HG02678 (cell line): ENCODE measurements around the gene CCNB2.
"Not testable (repeated sequence)": the region's sequence is repeated elsewhere in the genome, so short reads cannot be mapped to it uniquely, and the experiment has no call there.

Experiments
- ATAC-seq: cut with Tn5 transposase; IDR thresholded peaks from one replicate; pipeline ENCODE4 v1.9.1; 2021; ENCODE audit warnings: mild to moderate bottlenecking, moderate library complexity; ENCODE audit not compliant: unreplicated experiment

Gene CCNB2

DNA sequence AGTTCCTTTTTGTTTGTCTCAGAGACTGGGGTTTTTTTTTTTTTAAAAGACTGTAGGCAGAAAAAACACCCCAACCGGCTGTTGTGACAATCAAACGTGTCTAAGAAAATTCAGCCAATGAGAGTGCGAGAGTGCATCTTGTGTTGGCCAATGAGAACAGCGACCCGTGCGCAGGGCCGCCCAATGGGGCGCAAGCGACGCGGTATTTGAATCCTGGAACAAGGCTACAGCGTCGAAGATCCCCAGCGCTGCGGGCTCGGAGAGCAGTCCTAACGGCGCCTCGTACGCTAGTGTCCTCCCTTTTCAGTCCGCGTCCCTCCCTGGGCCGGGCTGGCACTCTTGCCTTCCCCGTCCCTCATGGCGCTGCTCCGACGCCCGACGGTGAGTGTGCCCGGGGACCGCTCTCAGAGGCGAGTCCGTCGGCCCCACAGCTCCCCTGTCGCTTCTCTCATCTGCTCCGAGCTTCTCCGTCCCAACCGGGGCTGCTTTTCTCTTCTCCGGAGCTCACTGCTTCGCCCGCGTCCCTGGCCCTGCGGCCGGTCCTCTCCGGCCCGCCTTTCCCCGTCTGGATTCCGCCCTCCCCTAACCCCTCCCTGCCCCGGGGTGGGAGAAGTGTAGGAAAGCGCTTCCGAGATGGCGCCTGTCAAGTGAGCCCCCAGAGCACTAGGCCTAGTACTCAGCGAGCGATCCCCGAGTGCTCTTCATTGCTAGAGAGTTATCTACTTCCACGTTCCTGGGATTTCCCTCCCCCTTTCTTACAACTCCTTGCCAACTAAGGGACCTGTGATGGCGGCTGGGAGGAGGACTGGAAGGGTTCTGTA, at the start of gene CCNB2:
TSS of gene CCNB2 (plus strand) at position 235 of the 821 bp plus-strand sequence. CDS start at position 358, 123 bp downstream.
- peak; percentile 99 for ATAC-seq

GRCh38 chr15:59059076-59059597, 45.8 kb upstream of the CCNB2 start:
- ATAC-seq = no peak

DNA sequence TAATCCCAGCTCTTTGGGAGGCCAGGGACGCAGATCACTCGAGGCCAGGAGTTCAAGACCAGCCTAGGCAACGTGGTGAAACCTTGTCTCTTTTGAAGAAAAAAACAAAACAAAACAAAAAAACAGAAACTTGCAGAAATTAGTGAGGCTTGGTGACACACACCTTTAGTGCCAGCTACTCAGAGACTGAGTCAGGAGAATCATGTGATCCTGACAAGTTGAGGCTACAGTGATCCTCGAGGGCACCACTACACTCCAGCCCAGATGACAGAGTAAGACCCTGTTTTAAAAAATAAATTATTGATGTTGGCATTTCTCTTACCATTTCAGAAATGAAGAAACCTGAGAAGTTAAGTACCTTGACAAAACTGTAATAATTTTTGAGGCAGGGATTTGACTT, 44.6 kb upstream of the CCNB2 start:
- ATAC-seq = no peak

DNA sequence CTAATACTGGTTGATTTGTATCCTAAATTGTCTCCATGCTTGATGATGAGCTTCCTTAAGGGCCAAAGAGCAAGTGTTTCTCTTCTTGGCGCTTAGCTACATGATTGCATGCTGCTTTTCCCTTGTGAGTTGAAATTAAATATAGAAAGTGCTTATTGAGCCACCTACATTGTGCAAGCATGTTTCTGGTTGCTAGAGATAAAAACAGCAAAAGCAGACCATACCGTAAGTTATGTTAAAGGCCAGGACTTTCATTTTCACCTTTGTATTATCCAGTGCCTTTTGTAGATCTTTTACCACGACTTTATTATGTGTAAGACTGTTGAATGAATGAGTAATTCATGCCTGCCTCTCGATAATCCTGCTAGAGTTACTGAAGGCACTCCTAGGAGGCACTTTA, 41.9 kb upstream of the CCNB2 start:
- ATAC-seq = no peak

- ATAC-seq = no peak
These were observed 35.5 kb upstream of the CCNB2 start for GRCh38 chr15:59069430-59069829.

DNA sequence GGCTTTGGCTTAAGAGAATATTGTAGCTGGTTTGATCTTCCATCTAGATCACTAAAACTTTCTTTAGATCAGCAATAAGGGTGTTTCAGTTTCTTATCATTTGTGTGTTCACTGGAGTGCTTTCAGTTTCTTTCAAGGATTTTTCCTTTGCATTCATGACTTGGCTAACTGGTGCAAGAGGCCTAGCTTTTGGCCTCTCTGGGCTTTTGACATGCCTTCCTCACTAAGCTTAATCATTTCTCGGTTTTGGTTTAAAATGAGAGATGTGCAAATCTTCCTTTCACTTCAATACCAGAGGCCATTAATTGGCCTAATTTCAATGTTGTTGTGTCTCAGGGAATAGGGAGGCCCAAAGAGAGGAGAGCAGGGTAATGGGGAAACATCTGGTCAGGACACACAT, 30.3 kb upstream of the CCNB2 start:
- no peak for ATAC-seq

DNA sequence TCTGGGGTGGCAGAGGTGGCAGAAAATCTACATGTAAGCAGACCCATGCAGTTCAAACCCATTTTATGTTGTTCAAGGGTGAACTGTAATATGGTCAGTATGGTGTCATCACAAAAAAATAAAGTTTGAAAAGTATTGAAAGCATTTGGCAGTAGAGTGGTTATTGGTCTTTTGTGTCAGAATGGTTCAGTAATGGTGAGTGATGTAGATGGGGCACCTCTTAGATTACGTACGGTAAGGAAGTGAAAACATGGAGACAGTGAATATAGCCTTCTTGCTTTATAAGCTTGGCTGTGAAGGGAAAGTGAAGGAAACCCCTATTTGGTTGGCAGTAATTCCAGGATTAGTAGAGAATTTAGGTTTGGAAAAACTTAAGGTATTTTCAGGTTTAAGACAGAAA, 17.2 kb upstream of the CCNB2 start:
- ATAC-seq = no peak

DNA sequence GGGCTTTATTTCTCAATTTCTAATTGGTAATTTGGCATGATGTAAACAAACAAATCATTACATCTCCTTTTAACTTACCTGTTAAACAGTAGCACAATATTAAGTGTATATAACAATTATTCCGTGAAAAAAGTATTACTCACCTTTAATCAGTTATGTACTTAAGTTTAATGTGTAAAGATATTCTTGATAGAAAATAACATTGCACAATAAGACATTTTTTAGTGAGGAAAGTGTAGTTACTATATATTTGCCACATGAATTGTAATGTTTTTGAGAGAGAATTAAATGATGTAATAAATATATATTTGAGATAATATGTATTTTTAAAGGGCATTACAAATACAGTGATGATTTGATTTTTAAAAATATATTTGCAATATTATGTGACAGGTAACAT, 10.9 kb upstream of the CCNB2 start:
- no peak for ATAC-seq

GRCh38 chr15:59096429-59096828, 8.5 kb upstream of the CCNB2 start:
- ATAC-seq = no peak

DNA sequence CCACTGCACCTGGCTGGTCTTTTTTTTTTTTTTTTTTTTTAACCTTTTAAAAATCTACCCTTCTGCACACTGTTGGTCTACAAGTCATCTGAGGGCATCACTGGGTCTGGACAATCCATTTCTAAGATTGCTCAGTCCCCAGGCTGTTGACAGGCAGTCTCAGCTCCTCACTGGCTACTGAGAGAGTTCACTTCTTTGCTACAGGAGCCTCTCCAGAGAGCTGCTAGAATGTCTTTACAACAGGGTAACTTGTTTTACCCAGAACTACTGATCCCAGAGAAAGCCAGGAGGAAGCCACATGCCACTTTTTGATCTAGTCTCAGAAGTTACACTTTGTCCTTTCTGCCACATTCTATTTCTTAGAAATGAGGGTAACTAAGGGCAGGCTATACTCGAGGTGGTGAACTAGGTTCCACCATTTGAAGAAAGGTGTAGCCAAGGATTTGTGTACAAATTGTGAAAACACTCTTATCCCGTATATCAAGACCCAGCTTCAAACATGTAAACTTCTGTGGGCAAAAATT, 5.7 kb upstream of the CCNB2 start:
- no peak for ATAC-seq

GRCh38 chr15:59104602-59104911, 389 bp upstream of the CCNB2 start:
- ATAC-seq = no peak

GRCh38 chr15:59105854-59106253, 908 bp downstream of the CCNB2 start:
- no peak for ATAC-seq

DNA sequence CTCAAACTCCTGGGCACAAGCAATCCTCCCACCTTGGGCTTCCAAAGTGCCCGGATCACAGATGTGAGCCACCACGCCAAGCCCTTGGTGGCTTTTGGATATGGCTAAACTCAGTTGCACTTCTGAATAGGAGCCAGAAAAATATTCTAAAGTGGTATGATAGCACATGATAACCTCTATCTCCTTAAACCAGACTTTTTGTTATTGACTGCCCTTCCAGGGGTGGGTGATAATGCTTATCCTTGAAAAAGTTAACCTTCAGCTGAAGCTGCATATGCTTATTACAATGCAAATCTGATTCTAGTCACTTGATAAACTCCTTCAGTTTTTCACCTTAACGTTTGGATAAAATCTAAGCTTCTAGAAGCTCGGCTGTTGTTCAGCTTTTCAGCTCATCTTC, 6.3 kb downstream of the CCNB2 start:
- ATAC-seq = no peak

DNA sequence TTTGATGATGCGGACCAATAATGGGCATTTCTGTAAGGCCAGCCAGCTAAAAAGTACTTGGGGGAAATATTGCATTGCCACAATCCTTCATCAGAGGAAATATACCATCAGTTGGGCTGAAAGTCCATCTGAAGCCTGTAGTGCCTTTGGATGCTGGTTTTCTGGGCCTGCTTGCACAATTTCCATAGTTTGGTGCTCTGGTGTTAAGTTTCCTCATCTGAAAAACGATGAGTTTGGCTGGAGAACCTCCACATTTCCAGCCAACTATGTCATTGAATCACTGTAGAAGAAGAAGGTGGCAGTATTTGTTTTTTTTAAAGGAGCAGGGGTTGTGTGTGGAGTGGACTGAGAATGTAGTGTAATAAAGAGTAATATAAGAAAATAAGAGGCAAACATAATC, 10.1 kb downstream of the CCNB2 start:
- ATAC-seq = no peak

- no peak for ATAC-seq
These were observed 11.2 kb downstream of the CCNB2 start for GRCh38 chr15:59116141-59116540.

DNA sequence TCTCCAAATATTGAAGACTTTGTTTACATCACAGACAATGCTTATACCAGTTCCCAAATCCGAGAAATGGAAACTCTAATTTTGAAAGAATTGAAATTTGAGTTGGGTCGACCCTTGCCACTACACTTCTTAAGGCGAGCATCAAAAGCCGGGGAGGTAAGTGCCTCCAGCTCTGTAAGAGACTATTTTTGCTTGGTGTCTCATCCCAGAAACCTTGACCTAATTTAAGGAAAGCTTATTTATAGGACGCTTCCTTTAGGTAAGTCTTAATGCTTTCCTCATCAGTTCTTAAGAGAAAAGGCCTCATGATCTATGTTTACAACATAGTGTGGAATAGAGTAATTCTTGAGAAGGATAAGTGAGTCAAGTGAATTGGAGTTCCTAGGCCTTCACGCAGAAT, 11.8 kb downstream of the CCNB2 start:
- no peak for ATAC-seq

DNA sequence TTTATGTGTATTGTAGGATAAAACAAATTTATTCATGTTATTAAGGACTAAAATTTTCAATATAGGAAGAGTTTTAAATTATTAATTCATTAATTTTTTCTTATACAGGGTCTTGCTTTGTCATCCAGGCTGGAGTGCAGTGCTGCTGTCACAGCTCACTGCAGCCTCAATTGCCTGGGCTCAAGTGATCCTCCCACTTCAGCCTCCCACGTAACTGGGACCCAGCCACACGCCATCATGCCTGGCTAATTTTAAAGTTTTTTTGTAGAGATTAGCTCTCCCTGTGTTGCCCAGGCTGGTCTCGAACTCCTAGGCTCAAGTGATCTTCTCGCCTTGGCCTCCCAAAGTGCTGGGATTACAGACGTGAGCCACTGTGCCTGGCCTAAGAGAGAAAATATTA, 14.7 kb downstream of the CCNB2 start:
- ATAC-seq = no peak

DNA sequence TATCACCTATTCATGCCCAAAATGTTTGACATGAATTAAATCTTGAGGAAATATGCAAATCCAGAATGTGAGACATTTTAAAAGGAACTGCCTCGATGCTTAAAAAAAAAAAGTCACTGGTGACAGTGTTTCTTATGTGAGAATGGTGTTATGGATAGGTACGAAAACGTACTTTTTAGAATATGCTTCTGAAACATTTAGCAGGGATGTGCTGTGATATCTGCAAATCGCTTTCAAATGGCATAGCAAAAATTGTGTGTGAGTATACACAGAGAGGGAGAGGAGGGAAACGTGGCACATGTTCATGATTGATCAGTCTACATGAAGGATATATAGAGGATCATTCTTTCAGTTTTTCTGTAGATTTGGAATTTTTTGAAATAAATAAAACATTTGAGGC, 16.0 kb downstream of the CCNB2 start:
- ATAC-seq = no peak

- ATAC-seq = no peak
These were observed 19.3 kb downstream of the CCNB2 start for GRCh38 chr15:59124261-59124660.

GRCh38 chr15:59125683-59126082, 20.7 kb downstream of the CCNB2 start:
- ATAC-seq = not testable (repeated sequence)

GRCh38 chr15:59127255-59127654, 22.3 kb downstream of the CCNB2 start:
- ATAC-seq = not testable (repeated sequence)

DNA sequence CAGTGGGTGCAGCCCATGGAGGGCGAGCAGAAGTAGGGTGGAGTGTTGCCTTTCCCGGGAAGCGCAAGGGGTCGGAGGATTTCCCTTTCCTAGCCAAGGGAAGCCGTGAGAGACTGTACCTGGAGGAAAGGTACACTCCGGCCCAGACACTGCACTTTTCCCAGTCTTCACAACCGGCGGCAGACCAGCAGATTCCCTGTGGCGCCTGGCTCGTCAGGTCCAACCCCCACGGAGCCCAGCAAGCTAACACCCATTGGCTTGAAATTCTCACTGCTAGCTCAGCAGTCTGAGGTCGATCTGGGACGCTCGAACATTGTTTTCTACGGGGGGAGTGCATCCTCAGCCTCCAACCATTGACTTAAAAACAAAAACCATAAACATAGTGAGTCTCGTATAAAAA, 26.5 kb downstream of the CCNB2 start:
- ATAC-seq = no peak
